Body of pancreas (tissue), 4 donors: ENCODE results near the gene SPINT1.

Experiments used
- CTCF ChIP-seq, 7 experiments: fragments of 450-650 bp in 4 of 7; fragments of 200-600 bp in 3 of 7; sonication (generic) in 3 of 7; IDR thresholded peaks; one replicate each; pipeline ENCODE4 v1.5.1; 2016 to 2019; ENCODE audit warnings: antibody characterized with exemption in 7 of 7
- POLR2A ChIP-seq, 3 donors: fragments of 450-650 bp; IDR thresholded peaks; one replicate each; pipeline ENCODE4 v1.6.1; 2016; ENCODE audit warnings: antibody characterized with exemption in 3 of 3, mild to moderate bottlenecking in 2 of 3

DNA sequence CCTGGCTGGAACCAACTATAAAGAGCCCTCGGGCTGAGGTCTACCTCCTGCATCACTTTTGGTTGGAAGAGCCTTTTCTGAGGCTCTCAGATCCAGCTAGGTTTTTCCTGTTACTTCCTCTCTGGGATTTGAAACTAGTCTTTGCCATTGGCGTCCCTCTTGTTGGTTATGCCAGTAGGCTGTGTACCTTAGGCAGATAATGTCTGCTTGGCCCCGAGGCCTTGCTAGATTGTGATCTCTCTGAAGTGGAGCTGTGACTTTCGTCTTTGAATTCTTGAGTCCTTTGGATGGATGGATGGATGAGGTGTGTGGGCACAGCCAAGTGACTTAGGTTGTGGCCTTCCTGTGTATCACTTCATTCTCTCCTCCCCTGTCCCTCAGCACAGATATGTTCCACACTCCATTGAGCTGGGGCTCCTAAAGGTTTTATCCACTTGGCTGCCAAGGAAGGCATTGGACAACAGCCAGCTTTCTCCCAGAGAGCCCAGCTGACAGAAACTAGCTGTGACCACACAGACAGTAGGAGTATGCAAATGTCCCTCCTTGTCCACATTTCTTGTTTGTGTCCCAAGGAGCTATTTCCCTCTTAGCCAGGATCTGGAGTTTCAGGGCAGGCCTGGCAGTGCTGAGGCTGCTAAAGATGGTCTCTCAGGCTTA lies 28.7 kb upstream of the SPINT1 start:
- no peak for TF ChIP-seq CTCF (IDR thresholded peaks at IDR 0.05)
- TF ChIP-seq POLR2A (IDR thresholded peaks at IDR 0.05) = no peak
